ENCODE results near the gene IPO9.
"Not testable (repeated sequence)": the region's sequence is repeated elsewhere in the genome, so short reads cannot be mapped to it uniquely, and the experiment has no call there.

IPO9 gene

DNA sequence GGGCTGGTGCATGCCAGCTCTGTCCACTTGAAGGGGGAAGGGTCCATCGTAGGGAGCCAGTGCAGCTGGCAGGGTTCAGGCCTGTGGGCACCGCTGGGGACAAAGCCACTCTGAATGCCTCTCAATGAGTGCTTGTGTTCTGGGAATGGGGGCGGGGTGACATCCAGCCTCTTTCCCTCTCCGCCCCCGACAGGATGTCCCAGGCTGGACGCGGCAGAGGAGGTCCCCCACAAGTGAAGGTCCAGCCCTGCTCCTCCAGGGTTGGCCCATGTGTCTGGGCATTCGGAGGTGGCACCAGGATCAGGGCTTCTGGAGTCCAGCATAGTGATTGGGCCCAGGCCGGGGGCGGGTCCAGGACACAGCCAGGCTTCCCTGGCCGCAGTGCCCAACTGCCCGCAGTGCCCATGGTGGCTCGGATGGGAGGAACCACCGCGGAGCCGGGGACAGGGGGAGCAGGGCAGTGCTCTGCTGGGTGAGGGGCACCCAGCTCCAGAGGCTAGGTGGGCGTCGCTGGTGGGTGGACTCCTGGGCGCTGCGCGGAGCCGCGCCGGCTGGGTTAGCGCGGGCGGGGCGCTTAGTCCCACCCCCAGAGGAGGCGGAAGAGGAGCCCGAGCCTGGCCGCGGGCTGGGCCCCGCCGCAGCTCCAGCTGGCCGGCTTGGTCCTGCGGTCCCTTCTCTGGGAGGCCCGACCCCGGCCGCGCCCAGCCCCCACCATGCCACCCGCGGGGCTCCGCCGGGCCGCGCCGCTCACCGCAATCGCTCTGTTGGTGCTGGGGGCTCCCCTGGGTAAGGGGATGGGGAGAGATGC, 59.5 kb downstream of the IPO9 start, which contains the start of gene SHISA4:
SHISA4 (plus strand) TSS at position 617 of the 808 bp plus-strand sequence; CDS start at position 714, 97 bp downstream.
- DNase-seq (ENCODE audit: low spot score), result no peak

- no peak for DNase-seq (ENCODE audit: low spot score)
Measured at GRCh38 chr1:201889090-201889968, 60.4 kb downstream of the IPO9 start.

- DNase-seq (ENCODE audit: low spot score), result no peak
Measured at GRCh38 chr1:201890223-201890622, 61.3 kb downstream of the IPO9 start.

- DNase-seq (ENCODE audit: low spot score), result no peak
Measured at GRCh38 chr1:201890806-201891450, 62.0 kb downstream of the IPO9 start.

- DNase-seq (ENCODE audit: low spot score), result no peak
Measured at GRCh38 chr1:201891451-201892045, 62.6 kb downstream of the IPO9 start.

DNA sequence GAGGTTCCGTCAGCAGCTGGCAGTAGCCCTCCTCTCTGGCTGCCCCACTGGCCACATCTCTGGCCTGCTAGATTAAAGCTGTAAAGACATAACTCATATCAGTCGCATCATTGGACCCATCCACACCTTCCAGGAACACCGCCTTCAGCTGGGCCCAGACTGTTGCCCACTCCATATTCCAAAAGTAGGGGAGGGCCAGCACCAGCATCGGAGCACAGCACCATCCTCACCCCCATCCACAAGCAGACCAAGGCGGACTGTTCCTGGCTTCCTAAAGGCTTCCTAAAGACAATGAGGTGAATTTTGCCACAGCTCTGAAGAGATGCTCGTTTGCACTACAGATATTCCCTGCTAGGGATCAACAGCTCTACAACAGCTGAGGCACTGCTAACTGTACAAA, 63.3 kb downstream of the IPO9 start:
- DNase-seq (ENCODE audit: low spot score), result no peak

GRCh38 chr1:201893431-201893830, 64.5 kb downstream of the IPO9 start:
- DNase-seq (ENCODE audit: low spot score), result no peak

GRCh38 chr1:201894343-201895119, 65.6 kb downstream of the IPO9 start:
- DNase-seq (ENCODE audit: low spot score), result no peak

- DNase-seq (ENCODE audit: low spot score), result no peak
Measured at GRCh38 chr1:201895120-201895665, 66.2 kb downstream of the IPO9 start.

GRCh38 chr1:201895913-201896807, 67.2 kb downstream of the IPO9 start:
- peak; percentile 88 for DNase-seq (ENCODE audit: low spot score)

DNA sequence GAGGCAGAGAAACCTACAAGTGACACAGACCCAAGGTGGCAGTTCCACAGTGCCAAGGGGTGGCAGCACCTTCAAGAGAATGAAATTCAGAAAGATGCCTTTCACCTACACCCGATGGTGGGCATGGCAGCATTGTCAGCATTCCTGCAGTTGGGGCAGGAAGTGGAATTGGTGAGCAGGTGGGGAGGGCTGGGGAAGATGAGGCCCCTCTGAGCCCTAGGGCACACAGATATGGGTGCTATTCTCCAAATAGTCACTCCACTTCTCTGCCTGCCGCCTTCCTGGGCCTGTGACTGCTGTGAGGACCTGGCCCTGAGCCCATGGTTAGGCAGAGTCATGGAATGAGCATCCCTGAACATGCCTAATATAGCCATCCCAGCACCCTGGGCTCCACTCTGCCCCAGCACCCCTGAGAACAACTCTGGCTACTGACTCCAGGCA, 68.0 kb downstream of the IPO9 start:
- DNase-seq (ENCODE audit: low spot score), result no peak

GRCh38 chr1:201898240-201898894, 69.4 kb downstream of the IPO9 start:
- no peak for DNase-seq (ENCODE audit: low spot score)

DNA sequence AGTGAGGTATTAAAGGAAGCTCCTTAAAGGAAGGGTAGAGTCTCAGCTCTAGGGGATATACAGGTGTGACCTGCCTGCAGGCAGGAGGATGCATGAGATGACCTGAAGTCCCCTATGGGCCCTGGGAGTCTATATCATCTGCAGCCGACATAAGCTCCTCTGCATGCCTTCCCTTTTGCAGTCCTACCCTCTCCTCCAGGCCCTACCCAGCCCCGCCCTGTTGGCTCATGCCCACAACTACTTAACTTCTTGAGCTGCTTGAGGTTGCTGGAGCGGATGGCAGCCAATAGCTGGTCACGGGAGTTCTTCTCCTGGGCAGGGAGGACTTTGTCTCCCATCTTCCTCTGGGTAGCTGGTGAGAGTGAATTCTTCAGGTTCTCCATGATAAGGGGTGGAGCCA, 70.0 kb downstream of the IPO9 start:
- DNase-seq (ENCODE audit: low spot score), result no peak

DNA sequence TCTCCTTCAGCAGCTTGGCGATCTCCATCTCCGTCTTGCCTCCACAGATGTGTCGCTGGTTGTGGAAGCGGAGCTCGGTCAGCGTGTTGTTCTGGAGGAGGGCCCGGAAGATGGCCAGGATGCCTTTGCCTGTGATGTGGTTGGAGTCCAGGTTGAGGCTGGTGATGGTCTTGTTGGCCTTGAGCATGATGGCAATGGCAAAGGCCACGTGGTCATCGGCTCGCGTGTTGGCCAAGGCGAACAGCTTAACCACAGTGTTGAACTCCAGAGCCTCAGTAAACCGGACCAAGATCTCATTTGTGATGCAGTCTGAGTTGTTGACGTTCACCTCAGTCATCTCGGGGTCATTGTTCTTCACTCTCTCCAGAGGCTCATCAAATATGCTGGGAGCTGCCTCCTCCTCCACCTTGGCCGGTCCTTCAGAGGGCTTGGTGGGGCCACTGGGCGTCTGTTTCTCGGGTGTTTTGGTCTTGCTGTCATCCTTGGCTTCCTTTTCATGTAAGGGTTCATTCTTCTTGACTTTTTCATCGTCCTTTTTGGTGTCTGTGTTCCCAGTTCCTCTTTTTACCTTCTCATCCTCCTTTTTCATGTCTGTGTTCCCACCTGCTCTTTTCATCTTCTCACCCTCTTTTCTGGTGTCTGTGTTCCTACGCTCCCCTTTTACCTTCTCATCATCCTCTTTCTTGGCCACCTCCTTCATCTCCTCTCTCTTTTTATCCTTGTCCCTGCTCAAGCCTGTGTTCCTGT, 70.9 kb downstream of the IPO9 start:
- DNase-seq (ENCODE audit: low spot score), result no peak

- no peak for DNase-seq (ENCODE audit: low spot score)
Measured at GRCh38 chr1:201900476-201900875, 71.5 kb downstream of the IPO9 start.

DNA sequence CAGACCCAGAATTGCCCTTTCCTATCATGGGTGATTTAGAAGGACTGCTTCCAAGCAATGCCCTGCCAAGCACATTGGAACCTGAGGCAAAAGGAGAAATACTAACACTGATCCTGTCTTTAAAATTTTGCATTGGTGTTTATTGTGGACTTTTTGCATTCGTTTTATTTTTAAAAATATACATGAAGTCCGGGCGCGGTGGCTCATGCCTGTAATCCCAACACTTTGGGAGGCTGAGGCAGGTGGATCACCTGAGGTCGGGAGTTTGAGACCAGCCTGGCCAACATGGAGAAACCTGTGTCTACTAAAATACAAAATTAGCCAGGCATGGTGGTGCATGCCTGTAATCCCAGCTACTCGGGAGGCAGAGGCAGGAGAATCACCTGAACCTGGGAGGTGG, 72.1 kb downstream of the IPO9 start:
- not testable (repeated sequence) for DNase-seq (ENCODE audit: low spot score)

- no peak for DNase-seq (ENCODE audit: low spot score)
Measured at GRCh38 chr1:201902198-201902597, 73.2 kb downstream of the IPO9 start.

GRCh38 chr1:201903135-201903534, 74.2 kb downstream of the IPO9 start:
- no peak for DNase-seq (ENCODE audit: low spot score)

- no peak for DNase-seq (ENCODE audit: low spot score)
Measured at GRCh38 chr1:201904579-201904978, 75.6 kb downstream of the IPO9 start.
